Cortex of kidney (tissue), 1 donor: ENCODE results near the gene POPDC3.
"Not testable (repeated sequence)": the region's sequence is repeated elsewhere in the genome, so short reads cannot be mapped to it uniquely, and the experiment has no call there.

Experiments
- DNase-seq: peaks from one replicate; lab custom pipeline; 2025; lab: John Stamatoyannopoulos, UW

The POPDC3 gene

DNA sequence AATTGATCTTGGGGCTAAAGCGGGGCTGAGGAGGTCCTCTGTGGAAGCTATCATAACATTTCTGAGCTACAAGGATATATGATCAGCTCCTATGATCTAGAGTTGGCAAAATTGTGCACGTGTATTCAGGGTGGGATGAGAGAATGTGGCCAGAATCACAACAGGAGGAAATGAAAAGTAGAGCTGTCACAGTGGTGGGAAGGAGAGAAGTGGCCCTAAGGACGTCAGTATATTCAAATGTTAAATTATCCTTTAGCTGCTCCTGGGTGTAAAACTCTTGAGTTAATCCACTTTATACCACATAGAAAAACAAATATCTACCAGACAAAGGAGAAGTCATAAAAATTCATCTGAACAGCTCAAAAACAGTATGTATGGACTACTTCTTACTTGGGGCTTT, 14.8 kb upstream of the POPDC3 start:
- no peak for DNase-seq

DNA sequence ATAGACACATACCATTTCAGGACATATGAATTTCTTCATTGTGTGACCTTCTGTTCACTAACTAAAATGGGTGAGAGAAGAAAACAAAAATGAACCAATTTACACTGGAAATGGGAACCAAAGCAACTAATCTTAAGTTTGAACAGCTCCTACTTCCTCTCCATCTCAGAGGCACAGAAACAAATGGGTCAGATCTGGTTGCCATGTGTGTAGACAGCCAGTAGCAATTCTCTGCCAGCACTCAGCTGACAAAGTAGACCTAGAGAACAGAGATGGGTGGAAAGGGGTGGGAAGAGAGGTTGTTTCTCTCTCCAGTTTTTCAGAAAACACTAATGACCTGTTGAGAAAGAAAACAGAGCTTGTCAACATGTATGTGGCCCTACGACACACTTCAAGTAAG, 14.3 kb upstream of the POPDC3 start:
- DNase-seq, result no peak

DNA sequence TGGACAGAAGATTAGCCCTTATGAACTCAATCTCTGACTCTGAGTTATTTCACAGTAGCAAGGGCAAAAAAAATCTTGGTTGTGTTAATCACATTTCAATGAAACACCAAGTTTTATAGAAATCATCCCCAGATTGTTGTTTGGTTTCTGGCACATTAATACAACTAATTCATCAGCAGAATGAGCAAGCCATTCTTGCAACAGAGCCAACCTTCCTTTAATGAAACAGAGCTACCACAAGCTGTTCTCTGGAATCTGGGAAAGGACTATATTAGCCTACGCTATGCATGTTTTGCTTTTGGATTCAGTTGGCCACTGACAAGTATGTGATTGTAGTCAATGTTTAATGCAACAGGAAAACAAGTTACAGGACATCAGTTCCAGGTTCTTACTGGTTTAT, 13.8 kb upstream of the POPDC3 start:
- no peak for DNase-seq

DNA sequence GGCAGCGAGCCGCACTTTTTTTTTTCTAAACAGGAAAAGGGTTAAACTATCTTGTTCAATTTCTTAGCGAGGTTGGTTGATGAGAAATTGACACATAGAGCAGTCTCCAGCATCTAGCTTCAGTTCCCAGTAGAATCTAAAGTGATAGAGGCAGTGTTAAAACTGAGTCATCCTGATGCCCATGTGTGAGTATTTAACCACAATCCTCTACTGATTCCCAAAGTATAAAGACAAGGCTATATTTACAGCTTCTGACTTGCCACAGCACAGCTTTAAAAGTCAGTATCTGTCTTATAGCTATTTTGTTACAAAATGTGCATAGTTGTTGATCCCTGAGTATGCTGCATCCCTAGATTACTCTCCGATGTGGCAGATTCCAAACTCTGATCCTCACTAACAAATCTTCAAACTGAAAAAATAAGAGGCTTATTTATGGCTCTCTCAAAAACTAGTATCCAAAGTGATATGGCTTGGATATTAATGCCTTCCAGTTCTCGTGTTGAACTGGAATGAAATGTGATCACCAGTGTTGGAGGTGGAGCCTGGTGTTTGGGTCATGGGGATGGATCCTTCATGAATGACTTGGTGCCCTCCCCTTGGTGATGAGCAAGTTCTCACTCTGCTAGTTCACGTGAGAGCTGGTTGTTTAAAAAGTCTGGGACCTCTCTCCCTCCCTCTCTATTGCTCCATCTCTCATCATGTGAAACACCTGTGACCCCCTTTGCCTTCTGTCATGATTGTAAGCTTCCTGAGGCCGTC, 13.1 kb upstream of the POPDC3 start:
- no peak for DNase-seq

DNA sequence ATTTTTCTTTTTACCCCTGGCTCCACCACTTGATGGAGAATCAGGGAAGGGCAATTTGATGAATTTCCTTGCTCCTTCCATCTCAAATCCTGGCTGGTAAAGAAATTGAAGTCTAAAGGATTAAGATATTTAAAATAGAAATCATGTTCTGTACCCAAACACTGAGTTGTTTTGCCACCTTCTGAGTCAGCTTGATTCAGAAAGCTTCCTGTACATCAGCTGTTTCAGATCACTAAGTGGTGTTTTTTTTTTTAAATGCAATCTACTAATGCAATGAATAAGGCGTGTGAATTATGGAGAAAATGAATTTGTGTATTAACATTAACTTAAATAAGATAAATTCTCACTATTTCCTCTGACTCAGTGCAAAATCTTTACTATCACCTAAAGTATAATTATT, 11.5 kb upstream of the POPDC3 start:
- no peak for DNase-seq

DNA sequence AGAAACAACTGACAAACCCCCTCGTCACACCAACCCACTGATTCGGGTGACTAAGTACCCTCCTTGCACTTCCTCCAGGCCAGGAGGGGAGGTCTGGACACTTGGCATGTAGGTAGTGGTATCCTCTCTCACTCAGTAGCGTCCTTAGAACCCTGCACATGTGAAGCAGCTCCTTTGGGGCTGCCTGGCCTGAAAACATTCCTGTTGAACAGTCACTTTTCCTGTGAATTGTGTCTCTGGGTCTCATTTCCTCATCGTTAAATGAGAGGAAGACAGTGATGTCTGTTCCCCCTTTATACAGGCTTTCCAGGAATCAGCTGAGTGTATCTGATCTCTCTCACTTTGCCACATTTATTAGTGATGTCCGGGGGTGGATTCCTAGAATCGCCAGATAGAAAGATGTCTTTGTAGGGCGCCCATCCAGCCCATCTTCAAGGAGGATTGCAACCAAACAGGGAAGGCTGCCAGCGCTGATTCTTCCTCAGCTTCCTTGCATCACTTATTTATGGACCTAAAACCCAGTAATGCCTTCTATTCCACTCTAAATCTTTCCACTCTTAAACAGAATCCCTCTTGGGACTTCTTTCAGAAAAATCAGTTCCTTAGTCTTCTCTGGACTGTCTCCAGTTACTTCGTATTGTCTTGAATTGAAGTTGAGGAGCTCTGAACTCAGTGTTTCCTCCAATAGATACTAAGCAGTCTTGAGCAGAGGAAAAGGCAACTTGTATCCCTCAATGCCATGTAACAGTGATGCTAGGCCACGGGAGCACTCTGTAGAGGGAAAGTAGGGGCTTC, 9.4 kb upstream of the POPDC3 start:
- DNase-seq, result no peak

DNA sequence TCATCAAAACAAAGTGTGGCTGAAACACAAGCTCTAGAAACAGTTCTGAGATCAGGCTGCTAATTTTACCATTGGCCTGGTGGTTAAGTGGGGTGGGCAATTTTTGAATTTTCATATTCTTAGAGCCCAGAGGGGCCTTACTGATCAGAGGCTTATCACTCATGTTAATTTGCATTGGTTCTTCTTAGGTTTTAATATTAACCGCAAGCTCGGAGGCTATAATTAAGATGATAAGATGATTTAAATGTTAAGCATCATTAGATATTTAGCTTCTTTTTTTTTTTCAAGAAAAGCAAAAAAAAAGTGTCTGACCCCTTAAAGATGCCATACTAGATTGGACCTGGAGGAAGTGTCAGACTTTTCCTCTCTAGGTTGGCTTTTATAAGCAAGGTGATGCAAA, 8.4 kb upstream of the POPDC3 start:
- no peak for DNase-seq

DNA sequence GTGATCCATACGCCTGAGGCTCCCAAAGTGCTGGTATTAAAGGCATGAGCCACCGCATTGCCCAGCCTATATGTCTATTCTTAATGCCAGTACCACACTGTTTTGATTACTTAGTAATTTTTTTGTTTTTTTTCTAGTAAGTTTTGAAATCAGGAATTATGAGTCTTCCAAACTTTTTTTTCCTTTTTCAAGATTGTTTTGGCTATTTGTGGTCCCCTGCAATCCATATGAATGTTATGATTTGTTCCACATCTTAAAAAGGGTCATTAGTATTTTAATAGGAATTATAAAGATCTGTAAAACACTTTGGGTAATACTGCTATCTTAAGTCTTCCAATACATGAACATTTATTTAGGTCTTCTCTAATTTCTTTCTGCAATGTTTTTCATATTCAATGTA, 6.8 kb upstream of the POPDC3 start:
- DNase-seq, result no peak

DNA sequence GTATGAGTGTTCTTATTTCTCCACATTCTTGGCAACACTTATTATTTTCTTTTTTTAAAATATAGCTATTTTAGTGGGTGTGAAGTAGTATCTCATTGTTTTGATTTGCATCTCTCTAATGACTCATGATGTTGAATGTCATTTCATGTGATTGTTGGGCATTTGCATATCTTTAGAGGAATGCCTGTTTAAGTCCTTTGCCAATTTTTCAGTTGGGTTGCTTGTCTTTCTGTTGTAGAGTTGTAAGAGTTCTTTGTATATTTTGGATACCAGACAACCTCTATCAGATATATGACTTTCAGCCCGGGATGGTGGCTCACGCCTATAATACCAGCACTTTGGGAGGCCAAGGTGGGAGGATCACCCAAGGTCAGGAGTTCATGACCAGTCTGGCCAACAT, 5.1 kb upstream of the POPDC3 start:
- no peak for DNase-seq

DNA sequence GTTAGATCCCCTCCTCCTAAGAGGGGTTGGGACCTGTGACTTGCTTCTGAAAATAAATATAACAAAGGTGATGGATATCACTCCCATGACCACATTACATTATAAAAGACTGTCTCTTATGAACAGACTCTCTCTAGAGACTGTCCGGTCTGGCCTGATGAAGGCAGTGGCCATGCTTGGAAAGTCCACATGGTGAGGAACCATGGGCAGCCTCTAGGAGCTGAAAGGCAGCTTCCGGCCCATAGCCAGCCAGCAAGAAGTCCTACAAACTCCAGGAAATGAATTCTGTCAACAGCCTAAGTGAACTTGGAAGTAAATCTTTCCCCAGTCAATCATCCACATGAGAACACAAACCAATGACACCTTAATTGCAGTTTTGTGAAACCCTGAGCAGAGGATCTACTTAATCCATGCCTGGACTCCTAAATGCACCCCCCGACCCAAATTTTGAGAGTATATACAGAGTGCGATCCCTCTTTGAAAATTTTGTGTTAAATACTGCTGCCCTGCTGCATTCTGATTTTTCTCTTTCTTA, 2.2 kb upstream of the POPDC3 start:
- DNase-seq, result no peak

DNA sequence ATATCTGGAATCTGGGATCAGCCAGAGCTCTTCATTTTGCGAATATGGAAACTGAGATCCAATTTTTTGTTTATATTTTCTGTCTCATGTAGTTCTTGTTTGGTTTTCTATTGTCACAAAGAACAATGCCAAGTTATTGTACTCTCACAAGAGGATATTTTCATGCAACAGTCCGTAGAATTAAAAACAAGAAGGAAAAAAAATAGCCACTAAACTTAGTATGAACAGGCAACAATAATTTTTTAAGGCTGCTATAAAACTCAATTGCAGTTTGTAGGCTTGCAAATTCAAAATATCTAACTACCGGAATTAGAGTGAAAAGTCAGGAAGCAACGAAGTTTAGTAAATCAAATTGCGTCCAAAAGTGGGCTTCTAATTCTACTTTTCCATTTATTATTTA, 1.2 kb downstream of the POPDC3 start:
- DNase-seq, result no peak

DNA sequence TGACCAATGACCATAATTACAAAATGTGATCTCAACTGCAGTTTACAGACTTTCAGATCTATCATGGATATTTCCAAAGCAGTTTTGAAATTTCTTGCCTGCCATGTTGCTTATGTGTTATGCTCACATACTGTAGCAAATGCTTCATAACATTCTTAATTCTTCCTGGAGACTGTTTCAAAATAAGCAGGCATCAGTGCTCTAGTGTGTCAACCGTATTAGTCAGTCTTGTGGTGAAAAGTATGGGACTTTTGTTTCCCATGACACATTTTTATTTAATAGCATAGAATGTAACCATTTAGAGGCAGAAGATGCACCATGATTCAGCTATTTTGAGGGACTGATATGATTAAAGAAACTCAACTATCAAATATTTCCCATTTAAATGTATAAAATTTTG, 1.7 kb downstream of the POPDC3 start:
- DNase-seq, result no peak

DNA sequence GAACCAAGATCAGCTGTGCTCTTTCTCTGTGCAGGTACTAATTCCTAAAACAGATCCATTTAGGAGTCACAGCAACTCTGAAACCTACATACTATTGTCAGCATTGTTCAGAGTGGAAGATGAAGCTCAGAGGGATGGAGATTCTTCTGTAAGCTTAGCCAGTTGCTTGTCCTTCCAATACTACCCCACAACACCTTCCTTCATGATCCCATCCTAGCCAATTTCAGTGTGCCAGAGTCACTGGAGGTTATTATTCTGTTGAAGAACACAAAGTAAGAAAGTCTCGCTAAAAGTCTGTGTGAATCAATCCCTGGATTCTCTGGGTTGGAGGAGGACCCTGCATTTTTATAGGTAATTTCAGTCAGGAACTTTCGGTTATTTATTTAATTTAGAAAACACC, 2.3 kb downstream of the POPDC3 start:
- no peak for DNase-seq

DNA sequence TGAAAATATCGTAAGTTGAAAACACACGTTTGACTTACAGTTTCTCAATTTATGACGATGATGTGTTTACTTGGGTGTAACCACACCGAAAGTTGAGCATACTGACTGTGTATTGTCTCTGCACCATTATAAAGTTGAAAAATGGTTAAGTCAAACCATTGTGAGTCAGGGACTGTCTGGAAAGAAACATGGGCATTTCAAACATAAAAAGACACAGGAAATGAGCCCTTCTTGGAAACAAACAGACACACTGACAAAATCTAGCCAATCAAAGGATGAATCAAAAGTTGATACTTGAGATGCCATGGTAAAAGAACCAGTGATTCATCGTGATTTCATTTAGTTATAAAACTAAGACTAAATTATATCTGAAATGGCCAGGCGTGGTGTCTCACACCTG, 5.3 kb downstream of the POPDC3 start:
- DNase-seq, result no peak

DNA sequence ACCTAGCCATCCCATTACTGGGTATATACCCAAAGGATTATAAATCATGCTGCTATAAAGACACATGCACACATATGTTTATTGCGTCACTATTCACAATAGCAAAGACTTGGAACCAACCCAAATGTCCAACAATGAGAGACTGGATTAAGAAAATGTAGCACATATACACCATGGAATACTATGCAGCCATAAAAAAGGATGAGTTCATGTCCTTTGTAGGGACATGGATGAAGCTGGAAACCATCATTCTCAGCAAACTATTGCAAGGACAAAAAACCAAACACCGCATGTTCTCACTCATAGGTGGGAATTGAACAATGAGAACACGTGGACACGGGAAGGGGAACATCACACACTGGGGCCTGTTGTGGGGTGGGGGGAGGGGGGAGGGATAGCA, 7.3 kb downstream of the POPDC3 start:
- DNase-seq, result not testable (repeated sequence)

DNA sequence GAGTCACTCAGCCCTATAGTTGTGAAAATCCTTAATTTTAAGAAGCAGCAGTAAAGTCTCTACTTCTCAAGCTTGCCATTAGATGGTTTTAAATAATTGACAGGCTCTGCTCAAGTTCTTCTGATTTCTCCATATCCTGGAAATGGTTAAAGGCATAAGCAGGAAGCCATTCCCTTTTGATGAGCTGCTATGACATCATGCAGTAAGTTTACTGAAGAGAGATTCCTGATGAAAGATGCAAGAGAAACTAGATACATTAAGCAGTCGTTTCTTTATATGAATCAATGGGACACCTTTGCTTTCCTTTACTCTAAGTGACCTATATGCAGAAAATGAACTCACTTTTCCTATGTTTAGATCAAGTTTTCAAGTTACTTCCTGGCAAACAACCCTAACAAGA, 9.8 kb downstream of the POPDC3 start:
- no peak for DNase-seq

DNA sequence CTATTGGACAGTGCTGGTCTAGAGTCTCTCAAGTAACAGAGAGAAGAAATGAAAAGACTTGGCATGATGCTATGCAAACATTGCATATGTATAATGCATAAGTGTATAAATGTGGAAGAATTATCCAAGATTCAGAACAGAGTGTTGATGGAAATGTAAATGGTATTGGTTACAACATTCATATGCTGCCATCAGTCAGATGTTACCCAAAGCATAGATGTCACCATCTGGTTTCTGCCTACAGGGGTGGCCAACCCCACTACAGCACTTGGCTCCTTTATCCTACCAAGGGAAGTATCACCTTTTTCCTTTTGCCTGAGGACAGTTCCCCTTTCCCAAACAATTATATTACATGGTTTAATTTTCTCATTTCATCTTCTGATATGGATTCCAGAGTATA, 11.9 kb downstream of the POPDC3 start:
- no peak for DNase-seq

DNA sequence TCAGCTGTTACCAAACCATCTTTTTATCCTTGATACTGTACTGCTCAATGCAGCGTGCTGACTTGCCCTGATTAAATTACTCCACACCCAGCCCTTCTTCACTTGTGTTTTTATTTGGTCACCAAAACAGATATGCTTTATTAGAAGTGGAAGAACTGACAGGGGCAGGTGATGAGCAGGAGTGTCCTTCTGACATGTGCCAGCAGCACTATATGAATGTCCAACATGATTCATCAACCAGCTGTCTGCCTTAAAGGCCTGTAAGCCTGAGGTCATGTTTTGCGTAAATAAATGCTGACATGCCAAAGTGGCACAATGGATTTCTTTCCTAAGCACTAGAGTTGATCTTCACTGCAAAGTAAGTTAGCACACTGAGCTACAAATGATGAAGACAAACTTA, 15.4 kb downstream of the POPDC3 start:
- DNase-seq, result no peak

DNA sequence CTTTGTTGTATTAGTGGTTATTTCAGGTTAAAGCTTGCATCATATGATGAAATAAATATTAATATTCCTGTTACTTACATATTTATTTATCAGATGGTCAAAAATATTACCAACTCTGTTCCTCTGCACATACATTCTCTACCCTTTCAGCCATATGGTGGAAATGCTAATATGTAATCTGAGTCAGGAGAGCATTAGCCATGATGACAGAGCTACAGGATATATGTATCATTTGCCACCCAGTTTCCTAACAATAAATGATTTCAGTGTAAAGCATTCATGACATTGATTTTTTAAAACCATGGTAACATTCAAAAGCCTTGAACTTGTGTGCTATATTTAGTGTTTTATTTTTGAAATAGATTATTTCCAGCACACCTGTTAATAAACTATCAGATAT, 16.6 kb downstream of the POPDC3 start:
- no peak for DNase-seq

DNA sequence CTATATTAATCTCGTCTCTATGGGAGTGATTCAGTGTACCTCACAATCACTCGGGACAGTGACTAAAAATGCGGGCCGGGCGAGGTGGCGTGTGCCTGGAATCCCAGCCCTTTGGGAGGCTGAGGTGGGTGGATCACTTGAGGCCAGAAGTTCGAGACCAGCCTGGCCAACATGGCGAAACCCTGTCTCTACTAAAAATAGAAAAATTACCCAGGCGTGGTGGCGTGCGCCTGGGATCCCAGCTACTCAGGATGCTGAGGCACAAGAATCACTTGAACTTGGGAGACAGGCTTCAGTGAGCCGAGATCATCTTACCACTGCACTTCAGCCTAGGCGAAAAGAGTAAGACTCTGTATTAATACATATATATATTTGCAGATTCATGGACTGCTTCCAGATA, 17.4 kb downstream of the POPDC3 start:
- DNase-seq, result no peak

DNA sequence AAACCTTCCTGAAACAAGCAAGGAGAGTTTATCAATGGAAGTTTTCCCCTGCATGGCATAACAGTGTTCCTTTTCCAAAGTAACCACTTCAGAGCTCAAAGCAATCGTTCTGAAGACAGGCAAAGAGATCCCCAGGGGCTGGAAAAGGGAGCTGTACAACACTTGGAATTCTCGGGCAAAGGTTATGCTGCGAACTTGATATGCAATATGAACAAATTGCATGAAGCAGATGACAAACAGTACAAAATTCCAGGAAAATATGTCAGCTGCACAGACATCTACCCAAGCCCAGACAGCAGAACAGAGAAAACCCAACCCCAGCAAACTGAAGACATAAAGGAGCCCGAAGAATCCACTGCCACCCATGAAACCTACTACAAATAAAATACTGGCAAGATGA, 18.4 kb downstream of the POPDC3 start:
- DNase-seq, result no peak

DNA sequence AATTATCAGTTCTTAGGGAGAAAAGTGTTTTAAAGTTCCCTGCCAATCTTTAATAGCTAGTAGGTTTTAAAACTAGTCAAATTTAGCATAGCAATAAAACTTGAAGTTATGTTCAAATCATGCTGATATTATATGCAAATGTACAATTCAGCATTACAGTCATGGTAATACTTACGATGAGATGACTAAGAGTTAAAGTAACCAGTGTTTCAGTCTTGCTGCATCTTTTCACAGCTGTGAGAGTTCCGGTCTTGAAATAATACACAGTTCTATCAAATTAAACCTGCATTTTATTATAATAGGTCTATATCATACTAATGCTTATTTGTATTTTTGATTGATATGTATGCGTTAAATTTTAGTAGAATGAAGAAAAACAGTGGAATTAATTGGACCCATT, 26.1 kb downstream of the POPDC3 start:
- no peak for DNase-seq

DNA sequence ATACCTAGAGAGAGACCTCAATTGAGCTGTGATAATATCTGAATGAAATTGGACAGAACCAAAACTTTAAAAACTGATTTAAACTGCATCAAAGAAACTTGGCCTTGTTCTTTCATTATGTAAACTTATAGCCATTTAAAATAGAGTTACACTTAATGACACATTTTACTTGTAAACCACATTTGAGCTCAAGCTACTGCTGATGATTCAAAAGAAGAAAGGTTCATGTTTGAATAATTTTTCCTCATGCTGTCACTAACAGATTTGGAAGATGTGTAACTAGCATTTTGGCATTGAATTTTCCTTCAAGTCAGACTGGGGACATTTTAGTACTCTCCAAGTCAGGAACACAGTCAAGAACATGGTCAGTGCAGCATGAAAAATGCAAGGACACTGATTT, 26.9 kb downstream of the POPDC3 start:
- no peak for DNase-seq

DNA sequence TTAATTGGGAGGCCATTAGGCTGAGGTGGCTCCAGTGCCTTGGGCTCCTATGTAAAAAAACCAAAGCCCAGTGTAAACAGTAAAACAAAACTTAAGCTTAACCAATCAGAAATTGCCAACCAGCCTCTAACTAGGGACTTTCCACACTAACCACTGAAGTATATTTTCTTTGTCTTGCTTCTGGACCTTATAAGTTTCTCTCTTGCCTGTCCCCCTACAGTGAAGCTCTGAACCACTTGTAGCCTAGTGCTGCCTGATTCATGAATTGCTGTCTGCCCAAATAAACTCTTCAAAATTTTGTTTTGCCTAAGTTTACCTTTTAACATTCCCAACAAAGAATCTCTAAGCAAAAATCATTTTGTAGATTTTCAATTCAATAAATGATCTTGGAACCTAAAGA, 28.2 kb downstream of the POPDC3 start:
- no peak for DNase-seq
